ENCODE measurements around the gene RAB30. TPM values are rescaled to one million over a fixed set of nuclear protein-coding genes. Genes with fewer than 3 reads are reported as not detected.

Gene RAB30
- total RNA-seq, 2 donors from 2014 or later, result 15.3 to 19.0 TPM

DNA sequence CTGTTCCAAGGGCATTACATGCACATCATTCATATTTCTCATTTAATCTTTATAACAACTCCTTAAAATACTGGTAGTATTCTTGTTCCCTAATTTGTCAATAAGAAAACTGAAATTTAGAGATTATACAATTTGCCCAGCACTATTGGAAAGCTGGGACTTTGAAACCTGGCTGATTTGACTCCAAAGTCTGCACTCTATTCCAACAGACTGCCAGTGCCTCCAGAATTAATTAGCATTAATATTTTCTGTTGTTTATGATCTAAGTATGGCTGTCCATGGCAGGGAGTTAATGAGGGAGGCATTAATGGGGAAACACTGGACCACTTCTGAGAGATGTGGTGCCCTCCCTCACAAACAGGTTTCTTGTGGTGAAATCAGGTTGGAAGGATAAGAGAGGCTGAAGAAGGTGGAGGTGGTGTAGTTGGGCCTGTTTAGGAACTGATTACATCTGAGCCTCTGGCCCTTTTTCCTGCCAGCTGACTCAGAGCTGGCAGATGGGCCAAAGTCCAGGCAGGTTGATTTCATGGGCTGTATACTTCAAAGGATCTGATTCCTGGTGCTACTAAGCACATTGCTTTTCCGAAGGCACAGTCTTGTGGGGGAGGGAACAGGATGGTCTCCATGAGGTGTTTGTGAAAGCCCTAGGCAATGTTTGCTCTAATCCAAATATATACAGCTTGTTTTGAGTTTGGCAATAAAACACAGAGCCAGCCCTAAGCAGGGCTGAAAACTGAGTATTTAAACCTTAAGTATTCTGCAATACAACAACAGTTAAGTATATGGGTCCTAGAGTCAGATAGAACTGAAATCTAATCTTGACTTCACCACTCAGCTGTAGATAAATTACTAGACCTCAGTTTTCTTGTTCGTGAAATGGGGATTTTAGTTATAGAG lies 21.0 kb upstream of the RAB30 start:
- Mint-ChIP-seq H3K27me3 (ENCODE audit: low read depth) (no peaks in the 10 kb centered on the region), H3K9me3 (no peaks in the 10 kb centered on the region), H3K4me3 (no peak overlapping the region), H3K27ac (no peak overlapping the region), H3K4me1 (ENCODE audit: low read depth) (peaks cover 6% of the 10 kb centered on the region), H3K36me3 (ENCODE audit: insufficient read depth in 2 of 2) (no peaks in the 10 kb centered on the region)
- ATAC-seq (replicated peaks in 1 of 2) (no peak), DNase-seq (no peak)

DNA sequence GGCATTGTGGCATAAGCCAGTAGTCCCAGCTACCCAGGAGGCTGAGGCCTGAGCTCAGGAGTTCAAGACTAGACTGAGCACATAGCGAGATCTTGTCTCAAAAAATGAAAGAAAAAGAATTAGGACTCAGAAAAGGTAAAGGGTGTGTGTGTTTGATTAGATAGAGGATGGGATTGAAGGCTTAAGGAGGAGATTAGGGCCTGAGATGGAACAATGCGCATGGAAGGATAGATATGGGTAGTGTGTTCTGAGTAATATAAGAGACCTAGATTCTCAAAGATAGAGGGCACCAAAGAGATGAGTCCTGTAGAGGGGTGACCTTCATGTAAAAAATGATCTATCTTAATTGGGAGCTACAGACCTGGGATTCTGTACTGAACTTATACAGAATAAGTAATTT lies 17.3 kb upstream of the RAB30 start:
- no peak overlapping the region for H3K4me3 Mint-ChIP-seq
- H3K27me3 Mint-ChIP-seq (ENCODE audit: low read depth), result no peaks in the 10 kb centered on the region
- DNase-seq, result no peak
- no peak overlapping the region for H3K27ac Mint-ChIP-seq
- ATAC-seq (replicated peaks in 1 of 2), result no peak
- no peaks in the 10 kb centered on the region for H3K36me3 Mint-ChIP-seq (ENCODE audit: insufficient read depth in 2 of 2)
- peaks cover 22% of the 10 kb centered on the region for H3K4me1 Mint-ChIP-seq (ENCODE audit: low read depth)
- H3K9me3 Mint-ChIP-seq, result no peaks in the 10 kb centered on the region

DNA sequence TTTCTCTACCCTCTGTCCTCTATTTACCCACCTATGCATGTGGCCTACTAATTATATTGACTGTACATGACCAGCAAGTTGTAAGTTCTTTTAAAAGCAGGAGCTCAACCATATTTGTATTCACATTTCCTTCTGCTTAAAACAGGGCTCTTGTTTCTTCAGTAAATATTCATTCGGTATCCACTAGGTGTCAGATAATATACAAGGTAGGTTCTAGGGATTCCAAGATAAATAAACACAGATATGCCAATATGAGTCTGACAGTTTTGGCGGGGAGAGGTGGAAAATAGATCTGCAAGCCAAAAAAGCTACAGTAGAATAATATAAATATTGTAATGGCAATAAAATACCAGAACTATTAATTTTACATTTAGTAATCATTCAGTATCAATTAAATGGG lies 15.3 kb upstream of the RAB30 start:
- Mint-ChIP-seq H3K4me1 (ENCODE audit: low read depth) (peaks cover 22% of the 10 kb centered on the region), H3K4me3 (no peak overlapping the region), H3K36me3 (ENCODE audit: insufficient read depth in 2 of 2) (no peaks in the 10 kb centered on the region), H3K9me3 (no peaks in the 10 kb centered on the region), H3K27me3 (ENCODE audit: low read depth) (no peaks in the 10 kb centered on the region), H3K27ac (no peak overlapping the region)
- DNase-seq, result no peak
- no peak for ATAC-seq (replicated peaks in 1 of 2)

DNA sequence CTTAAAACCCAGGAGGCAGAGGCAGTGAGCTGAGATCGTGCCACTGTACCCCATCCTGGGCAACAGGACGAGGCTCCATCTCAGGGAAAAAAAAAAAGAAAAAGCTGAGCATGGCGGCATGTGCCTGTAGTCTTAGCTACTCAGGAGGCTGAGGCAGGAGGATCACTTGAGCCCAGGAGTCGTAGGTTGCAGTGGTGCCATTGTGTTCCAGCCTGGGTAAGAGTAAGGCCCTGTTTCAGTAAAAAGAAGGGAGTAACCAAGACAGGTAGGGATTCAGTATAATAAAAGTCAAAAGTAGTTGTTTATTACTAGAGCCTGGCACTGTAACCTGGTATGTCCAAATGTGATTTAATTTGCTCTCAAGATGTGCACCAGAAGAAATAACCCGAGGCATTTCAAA lies 8.1 kb upstream of the RAB30 start:
- Mint-ChIP-seq H3K4me1 (ENCODE audit: low read depth) (peaks cover 20% of the 10 kb centered on the region), H3K36me3 (ENCODE audit: insufficient read depth in 2 of 2) (peaks cover 0 to 5% of the 10 kb centered on the region in 2 donors), H3K9me3 (no peaks in the 10 kb centered on the region), H3K27ac (no peak overlapping the region), H3K27me3 (ENCODE audit: low read depth) (no peaks in the 10 kb centered on the region), H3K4me3 (no peak overlapping the region)
- no peak for DNase-seq
- no peak for ATAC-seq (replicated peaks in 1 of 2)

DNA sequence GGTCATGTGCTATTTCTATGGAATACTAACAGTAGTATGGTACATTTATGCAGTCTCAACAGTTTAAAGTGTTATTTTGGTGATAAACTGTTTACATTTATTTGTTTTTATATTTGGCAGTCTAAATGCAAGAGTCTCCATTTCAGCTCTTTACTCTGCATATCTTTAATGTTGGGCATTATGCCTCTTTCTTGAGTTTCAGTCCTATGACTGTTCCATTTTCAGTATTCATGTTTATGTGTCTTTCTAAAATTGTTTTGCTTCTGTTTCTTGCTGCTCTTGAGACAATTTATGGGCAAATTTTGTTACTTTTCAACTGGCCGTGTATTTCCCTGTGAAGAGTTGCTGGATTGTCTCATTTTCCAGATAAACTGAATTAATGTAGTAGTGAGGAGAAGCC lies 6.6 kb upstream of the RAB30 start:
- peaks cover 3 to 18% of the 10 kb centered on the region in 2 donors for H3K36me3 Mint-ChIP-seq (ENCODE audit: insufficient read depth in 2 of 2)
- H3K27me3 Mint-ChIP-seq (ENCODE audit: low read depth), result no peaks in the 10 kb centered on the region
- DNase-seq (no peak), ATAC-seq (replicated peaks in 1 of 2) (no peak)
- H3K4me1 Mint-ChIP-seq (ENCODE audit: low read depth), result peaks cover 20% of the 10 kb centered on the region
- H3K4me3 Mint-ChIP-seq, result peak overlapping the region in 1 of 2 donors; percentile 5
- H3K27ac Mint-ChIP-seq, result peak overlapping the region; percentile 45
- H3K9me3 Mint-ChIP-seq, result no peaks in the 10 kb centered on the region

DNA sequence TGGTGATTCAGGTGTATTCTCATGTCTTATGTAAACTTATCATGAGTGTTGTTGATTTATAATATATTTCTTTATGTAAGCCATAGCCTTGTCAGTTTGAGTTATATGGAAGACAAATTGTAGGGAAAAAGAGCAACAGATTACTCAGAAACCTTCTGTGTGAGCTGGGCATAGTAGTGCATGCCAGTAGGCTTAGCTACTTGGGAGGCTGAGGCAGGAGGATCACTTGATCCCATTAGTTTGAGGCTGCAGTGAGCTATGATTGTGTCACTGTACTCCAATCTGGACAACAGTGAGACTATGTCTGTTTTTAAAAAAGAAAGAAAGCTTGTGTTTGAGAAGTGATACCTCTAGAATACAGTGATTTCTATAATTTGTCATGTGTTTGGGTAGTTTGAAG lies 2.2 kb upstream of the RAB30 start:
- Mint-ChIP-seq H3K4me1 (ENCODE audit: low read depth) (peaks cover 15% of the 10 kb centered on the region), H3K36me3 (ENCODE audit: insufficient read depth in 2 of 2) (peaks cover 5 to 19% of the 10 kb centered on the region in 2 donors), H3K4me3 (no peak overlapping the region), H3K9me3 (no peaks in the 10 kb centered on the region), H3K27me3 (ENCODE audit: low read depth) (no peaks in the 10 kb centered on the region), H3K27ac (no peak overlapping the region)
- ATAC-seq (replicated peaks in 1 of 2) (no peak), DNase-seq (no peak)

DNA sequence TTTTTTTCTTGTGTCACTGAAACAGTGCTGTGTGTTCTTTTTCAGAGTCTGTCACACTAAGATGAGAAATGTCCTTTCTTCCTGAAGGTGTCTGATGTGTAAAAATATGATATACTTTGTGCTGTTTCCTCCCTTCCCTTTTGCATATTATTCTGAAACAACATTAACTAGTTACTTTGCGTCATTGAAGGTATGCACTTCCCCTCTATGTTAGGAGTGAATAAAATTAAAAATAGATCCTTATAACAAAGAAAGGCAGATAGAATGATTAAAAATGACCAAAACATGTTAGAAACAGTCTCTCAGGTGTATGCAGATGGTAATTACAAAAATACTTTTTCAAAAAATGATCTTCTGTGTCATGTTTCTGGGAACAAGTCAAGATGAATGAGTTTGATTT lies 1.6 kb upstream of the RAB30 start:
- H3K36me3 Mint-ChIP-seq (ENCODE audit: insufficient read depth in 2 of 2), result peaks cover 5 to 19% of the 10 kb centered on the region in 2 donors
- H3K27ac Mint-ChIP-seq, result no peak overlapping the region
- DNase-seq (no peak), ATAC-seq (replicated peaks in 1 of 2) (no peak)
- no peaks in the 10 kb centered on the region for H3K27me3 Mint-ChIP-seq (ENCODE audit: low read depth)
- H3K4me3 Mint-ChIP-seq, result no peak overlapping the region
- peaks cover 9% of the 10 kb centered on the region for H3K4me1 Mint-ChIP-seq (ENCODE audit: low read depth)
- no peaks in the 10 kb centered on the region for H3K9me3 Mint-ChIP-seq

DNA sequence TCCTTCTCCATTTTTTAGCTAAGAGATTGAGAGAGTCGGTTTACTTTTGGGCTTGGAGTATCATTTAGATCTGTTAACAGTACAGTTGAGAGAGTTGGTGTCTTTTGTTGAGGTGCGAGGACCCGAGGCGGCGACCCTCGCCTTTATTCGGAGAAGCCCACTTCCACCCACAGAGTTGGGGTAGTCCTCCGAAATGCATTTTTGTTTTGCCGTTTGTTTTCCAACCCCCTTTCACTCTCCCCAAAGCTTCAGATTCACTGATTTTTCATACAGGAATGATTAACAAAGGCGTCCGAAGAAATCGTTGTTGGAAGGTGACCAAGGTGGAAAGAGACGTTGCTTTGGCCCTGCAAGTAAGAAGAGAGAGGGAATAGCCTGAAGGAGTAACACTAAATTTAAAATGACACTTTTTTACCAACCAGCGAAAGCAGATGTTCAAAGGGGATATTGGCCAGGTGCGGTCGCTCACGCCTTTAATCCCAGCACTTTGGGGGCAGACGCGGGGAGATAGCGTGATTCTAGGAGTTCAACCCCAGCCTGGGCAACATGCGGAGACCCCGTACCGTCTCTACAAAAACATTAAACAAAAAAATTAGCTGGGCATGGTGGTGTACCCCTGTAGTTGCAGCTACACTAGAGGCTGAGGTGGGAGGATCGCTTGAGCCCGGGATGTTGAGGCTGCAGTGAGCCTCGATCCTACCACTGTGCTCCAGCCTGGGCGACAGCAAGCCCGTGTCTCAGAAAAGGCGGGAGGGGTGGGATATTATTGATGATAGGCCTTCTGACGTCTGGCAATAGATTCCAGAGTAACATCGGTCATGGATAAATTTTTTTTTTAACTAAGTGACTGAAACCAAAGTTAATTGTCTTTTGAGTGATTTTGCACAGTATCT lies 899 bp upstream of the RAB30 start:
- no peaks in the 10 kb centered on the region for H3K27me3 Mint-ChIP-seq (ENCODE audit: low read depth)
- H3K4me3 Mint-ChIP-seq, result no peak overlapping the region
- H3K4me1 Mint-ChIP-seq (ENCODE audit: low read depth), result peaks cover 6% of the 10 kb centered on the region
- DNase-seq (no peak), ATAC-seq (replicated peaks in 1 of 2) (no peak)
- peaks cover 5 to 19% of the 10 kb centered on the region in 2 donors for H3K36me3 Mint-ChIP-seq (ENCODE audit: insufficient read depth in 2 of 2)
- no peak overlapping the region for H3K27ac Mint-ChIP-seq
- H3K9me3 Mint-ChIP-seq, result no peaks in the 10 kb centered on the region

DNA sequence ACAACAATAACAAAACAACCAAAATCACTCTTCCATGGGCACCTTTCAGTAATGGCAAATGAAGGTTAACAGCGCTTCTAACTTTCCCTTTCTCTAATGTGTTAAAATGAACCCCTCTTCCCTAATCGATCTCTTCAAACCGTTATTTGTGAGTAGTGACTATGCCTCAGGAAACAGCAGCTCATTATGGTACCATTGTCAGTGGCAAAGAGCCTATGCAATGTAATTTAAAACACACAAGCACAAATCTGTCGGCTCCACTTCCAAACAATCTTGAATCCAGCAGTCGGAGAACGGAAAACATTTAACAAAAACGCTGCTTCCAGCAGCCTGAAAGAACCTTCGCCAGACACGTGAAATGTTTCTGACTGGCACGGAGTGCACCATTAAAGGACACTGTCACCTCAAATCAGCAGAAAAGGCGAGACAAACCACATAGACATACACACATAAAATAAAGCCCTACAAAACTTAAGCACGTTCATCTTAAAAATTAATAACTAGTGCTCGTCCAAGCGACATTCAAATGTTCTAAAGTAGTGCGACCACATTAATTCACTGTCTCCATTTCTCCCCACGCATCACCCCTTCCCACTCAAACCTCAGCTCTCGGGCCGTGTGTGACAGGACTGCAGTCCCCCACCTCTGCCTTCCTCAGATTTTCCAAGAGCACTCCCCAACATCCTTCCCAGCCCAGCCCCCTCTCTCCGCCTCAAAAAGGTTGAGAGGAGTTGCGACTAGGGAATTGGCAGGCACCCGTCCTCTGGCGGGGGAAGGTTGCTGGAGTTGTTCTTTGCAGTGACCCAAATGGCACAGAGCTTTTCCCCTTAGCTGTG lies 748 bp downstream of the RAB30 start:
- ATAC-seq (replicated peaks in 1 of 2), result peak; percentile 5 to 10
- peaks cover 5 to 17% of the 10 kb centered on the region in 2 donors for H3K36me3 Mint-ChIP-seq (ENCODE audit: insufficient read depth in 2 of 2)
- no peaks in the 10 kb centered on the region for H3K27me3 Mint-ChIP-seq (ENCODE audit: low read depth)
- H3K9me3 Mint-ChIP-seq, result no peaks in the 10 kb centered on the region
- no peak overlapping the region for H3K27ac Mint-ChIP-seq
- H3K4me3 Mint-ChIP-seq, result no peak overlapping the region
- H3K4me1 Mint-ChIP-seq (ENCODE audit: low read depth), result peaks cover 14% of the 10 kb centered on the region
- DNase-seq, result peak; percentile 27 to 36

DNA sequence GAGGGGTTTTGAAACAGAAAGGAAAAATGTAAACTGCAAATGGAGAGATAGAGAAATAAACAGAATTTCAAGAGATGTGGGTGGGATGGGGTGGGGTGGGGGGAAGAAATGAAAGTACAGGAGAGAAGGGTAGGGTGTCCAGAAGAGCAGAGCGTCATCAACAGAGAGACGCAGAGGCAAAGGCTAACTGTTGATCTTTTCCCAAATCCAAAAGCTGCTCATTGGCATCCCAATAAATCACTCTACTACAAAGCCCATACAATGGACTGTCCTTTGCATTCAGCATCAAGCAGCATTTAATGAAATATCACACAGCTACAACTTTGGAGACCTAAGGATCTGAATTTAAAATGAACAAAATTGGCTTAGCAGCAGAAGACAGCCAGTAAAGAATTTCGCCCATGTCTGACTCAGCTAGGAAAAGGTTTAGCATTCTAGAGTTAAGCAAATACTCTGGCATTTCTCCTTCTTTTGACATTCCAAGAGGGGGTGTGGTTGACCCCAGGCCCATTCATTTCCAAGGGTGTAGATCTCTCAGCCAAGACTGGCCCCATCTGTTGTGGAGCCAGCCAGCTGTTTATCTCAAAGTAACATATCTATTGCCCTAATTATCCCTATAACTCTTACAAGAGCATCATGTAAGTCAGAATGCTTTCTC lies 1.5 kb downstream of the RAB30 start:
- DNase-seq, result no peak
- Mint-ChIP-seq H3K4me1 (ENCODE audit: low read depth) (peaks cover 21% of the 10 kb centered on the region), H3K27ac (no peak overlapping the region), H3K9me3 (no peaks in the 10 kb centered on the region), H3K4me3 (no peak overlapping the region), H3K27me3 (ENCODE audit: low read depth) (no peaks in the 10 kb centered on the region), H3K36me3 (ENCODE audit: insufficient read depth in 2 of 2) (peaks cover 5 to 16% of the 10 kb centered on the region in 2 donors)
- ATAC-seq (replicated peaks in 1 of 2), result no peak

DNA sequence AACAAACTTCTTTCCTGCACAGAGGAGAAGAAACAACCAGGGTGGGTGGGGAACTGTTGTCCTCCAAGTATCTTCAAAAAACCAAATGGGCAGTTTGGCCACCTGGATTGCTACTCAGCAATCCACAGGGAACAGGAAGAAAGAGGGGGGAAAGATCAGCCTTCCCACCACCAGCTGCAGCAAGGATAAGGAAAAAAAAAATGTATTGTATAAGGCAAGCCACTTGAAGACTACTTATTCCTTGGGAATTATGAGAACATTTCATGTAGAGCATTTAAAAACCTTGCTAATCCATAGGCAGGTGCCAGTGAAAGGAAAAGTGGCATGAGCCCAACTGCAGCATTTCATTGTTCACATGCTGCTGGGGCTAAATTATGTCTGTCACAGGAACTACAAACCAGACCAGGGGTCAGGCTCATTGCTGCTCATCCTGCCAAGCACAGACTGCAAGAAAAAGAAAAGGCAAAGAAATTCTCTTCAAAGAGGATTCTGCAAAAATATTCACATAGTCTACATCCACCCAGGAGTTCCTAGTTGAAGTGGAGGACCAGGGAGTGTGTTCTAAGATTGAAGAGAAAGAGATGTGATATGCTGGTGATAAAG lies 2.2 kb downstream of the RAB30 start:
- Mint-ChIP-seq H3K27me3 (ENCODE audit: low read depth) (no peaks in the 10 kb centered on the region), H3K4me3 (no peak overlapping the region), H3K9me3 (no peaks in the 10 kb centered on the region), H3K4me1 (ENCODE audit: low read depth) (peaks cover 28% of the 10 kb centered on the region), H3K27ac (peak overlapping the region; percentile 21), H3K36me3 (ENCODE audit: insufficient read depth in 2 of 2) (peaks cover 5 to 13% of the 10 kb centered on the region in 2 donors)
- DNase-seq, result no peak
- ATAC-seq (replicated peaks in 1 of 2), result no peak

DNA sequence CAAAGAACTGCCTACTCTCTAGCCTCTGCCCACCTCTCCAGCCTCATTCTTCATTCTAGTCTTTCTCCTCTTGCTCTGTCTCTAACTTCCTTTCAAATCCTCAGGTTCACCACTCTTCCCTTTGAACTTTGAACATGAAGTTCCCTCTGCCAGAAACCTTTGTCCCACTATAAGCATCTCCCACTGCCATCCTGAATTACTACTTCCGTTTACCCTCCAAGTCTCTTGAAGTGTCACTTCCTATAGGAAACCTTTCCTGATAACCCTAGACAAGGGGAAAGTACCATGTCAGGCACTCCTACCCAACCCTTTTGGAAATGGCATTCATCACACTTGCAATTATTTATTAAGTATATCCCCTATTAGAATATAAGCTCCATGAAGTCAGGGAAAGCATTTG lies 3.1 kb downstream of the RAB30 start:
- Mint-ChIP-seq H3K9me3 (no peaks in the 10 kb centered on the region), H3K27me3 (ENCODE audit: low read depth) (no peaks in the 10 kb centered on the region), H3K4me1 (ENCODE audit: low read depth) (peaks cover 37% of the 10 kb centered on the region), H3K36me3 (ENCODE audit: insufficient read depth in 2 of 2) (peaks cover 3 to 4% of the 10 kb centered on the region in 2 donors), H3K27ac (peak overlapping the region; percentile 55), H3K4me3 (peak overlapping the region in 1 of 2 donors; percentile 1)
- ATAC-seq (replicated peaks in 1 of 2), result no peak
- DNase-seq, result no peak
